ENCODE measurements around the gene DRAM1.

Gene DRAM1

DNA sequence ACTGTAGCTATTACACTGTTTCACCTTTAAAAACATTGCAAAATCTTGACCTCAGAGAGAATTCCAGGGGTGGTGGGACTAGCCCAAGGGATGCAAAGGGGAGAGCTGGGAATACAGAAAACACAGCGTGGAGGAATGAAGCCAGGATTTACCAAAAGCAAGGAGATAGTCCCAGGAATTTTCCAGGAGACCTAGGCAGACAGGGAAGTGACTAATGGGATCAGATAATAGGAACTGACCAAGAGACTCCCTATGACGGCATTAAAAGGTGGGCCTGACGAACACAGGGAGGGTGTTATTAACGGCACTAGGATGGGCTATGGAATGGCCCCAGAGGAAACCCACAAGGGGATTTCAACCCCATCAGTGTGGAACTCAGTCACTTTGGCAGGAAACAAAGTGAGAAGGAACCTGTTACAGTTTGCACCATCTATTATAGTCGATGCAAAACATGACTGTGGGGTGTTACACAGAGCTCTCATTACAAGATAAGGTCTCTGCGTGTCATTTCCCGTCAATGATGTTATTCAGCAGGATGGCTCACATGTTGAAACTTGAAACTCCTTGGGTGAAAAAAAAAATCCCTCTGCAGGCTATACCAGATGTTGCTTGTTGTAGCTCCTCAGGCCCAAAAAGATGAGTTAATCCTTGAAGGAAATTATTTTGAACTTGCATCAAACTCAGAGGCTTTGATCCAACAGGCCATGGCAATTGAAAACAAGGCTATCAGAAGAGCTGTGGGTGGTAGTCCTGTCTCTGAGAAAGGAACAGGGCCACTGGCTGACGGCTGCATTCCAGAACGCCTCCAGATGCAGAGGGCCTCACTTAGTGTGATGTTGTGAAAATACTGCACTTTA is 58.7 kb downstream of the DRAM1 start:
- in situ Hi-C loops (cut with HindIII; ENCODE audit: low sequenced_read_pairs) = no loop called here
- peak; percentile 86 for DNase-seq (ENCODE audit: low read depth, low spot score)
- TF ChIP-seq, protein P1, sequence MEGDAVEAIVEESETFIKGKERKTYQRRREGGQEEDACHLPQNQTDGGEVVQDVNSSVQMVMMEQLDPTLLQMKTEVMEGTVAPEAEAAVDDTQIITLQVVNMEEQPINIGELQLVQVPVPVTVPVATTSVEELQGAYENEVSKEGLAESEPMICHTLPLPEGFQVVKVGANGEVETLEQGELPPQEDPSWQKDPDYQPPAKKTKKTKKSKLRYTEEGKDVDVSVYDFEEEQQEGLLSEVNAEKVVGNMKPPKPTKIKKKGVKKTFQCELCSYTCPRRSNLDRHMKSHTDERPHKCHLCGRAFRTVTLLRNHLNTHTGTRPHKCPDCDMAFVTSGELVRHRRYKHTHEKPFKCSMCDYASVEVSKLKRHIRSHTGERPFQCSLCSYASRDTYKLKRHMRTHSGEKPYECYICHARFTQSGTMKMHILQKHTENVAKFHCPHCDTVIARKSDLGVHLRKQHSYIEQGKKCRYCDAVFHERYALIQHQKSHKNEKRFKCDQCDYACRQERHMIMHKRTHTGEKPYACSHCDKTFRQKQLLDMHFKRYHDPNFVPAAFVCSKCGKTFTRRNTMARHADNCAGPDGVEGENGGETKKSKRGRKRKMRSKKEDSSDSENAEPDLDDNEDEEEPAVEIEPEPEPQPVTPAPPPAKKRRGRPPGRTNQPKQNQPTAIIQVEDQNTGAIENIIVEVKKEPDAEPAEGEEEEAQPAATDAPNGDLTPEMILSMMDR (IDR thresholded peaks at IDR 0.05; ENCODE audit: low read depth, low read length) = no peak
- H3K4me3 ChIP-seq (ENCODE audit: low read depth, low read length) = no peak overlapping the region

DNA sequence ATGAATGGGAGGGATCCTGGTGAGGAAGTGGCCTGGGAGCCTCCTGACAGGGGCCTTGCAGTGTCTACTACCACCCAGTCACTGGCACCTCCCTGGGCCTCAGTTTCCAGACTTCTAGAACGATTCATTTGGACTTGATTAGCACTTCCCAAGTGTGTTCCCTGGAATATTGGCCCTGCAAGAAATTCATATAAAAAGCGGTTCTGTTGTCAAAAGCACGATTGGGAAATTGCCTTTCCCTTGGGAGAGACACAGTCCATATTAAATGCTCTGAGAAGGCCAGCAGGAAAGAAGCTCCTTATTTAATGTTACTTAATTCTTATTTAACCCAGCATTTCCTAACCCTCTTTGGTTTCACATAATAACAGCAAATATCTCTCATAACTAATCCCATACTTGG is 61.9 kb downstream of the DRAM1 start:
- in situ Hi-C loops (cut with HindIII; ENCODE audit: low sequenced_read_pairs) = no loop called here
- TF ChIP-seq, protein P1 (IDR thresholded peaks at IDR 0.05; ENCODE audit: low read depth, low read length) = no peak
- no peak for DNase-seq (ENCODE audit: low read depth, low spot score)
- H3K4me3 ChIP-seq (ENCODE audit: low read depth, low read length) = no peak overlapping the region

DNA sequence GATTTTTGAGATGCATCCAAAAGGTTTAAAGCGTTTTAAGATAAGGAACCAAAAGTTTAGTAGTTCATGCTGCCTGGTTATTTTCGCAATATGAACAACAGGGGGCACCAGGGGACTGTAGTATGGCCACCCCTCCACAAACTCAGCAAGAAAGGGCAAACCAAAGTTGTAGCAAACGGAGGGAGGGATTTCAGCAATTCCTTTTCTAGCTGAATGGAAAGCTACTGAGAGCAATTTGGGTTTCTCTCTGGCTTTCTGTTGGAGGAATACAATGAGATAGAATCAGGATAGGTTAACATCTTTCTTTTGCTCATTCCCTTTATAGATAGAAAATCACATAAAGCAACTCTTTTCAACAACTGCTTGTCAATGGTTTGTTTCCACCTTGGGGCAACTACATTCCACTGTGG is 62.5 kb downstream of the DRAM1 start:
- no peak overlapping the region for H3K4me3 ChIP-seq (ENCODE audit: low read depth, low read length)
- peak; percentile 76 for DNase-seq (ENCODE audit: low read depth, low spot score)
- in situ Hi-C loops (cut with HindIII; ENCODE audit: low sequenced_read_pairs) = no loop called here
- TF ChIP-seq, protein P1 (IDR thresholded peaks at IDR 0.05; ENCODE audit: low read depth, low read length) = peak; percentile 81

DNA sequence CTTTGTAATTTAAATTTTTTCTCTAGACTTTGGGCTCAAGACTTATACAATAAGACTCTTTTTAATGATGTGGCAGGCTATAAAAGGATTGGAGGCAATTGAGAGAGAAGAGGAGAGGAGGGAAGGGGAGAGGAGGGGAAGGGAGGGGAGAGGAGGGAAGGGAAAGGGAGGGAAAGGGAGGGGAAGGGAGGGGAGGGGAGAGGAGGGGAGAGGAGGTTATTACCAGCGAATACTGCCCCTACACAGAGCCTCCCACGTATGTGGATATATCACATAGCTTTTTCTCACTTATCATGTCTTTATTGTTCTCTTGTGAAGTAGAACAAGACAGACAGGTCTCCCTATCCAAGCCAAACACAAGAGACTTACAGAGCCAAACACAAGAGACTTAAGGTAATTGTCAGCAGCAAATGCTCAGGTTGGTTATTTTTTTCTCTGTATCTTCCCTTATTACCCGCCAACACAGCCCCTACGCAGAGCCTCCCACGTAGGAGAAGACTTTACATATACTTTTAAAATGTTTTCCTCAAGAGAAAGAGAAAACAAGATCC is 63.1 kb downstream of the DRAM1 start:
- DNase-seq (ENCODE audit: low read depth, low spot score) = no peak
- no peak overlapping the region for H3K4me3 ChIP-seq (ENCODE audit: low read depth, low read length)
- TF ChIP-seq, protein P1 (IDR thresholded peaks at IDR 0.05; ENCODE audit: low read depth, low read length) = no peak
- in situ Hi-C loops (cut with HindIII; ENCODE audit: low sequenced_read_pairs) = no loop called here

DNA sequence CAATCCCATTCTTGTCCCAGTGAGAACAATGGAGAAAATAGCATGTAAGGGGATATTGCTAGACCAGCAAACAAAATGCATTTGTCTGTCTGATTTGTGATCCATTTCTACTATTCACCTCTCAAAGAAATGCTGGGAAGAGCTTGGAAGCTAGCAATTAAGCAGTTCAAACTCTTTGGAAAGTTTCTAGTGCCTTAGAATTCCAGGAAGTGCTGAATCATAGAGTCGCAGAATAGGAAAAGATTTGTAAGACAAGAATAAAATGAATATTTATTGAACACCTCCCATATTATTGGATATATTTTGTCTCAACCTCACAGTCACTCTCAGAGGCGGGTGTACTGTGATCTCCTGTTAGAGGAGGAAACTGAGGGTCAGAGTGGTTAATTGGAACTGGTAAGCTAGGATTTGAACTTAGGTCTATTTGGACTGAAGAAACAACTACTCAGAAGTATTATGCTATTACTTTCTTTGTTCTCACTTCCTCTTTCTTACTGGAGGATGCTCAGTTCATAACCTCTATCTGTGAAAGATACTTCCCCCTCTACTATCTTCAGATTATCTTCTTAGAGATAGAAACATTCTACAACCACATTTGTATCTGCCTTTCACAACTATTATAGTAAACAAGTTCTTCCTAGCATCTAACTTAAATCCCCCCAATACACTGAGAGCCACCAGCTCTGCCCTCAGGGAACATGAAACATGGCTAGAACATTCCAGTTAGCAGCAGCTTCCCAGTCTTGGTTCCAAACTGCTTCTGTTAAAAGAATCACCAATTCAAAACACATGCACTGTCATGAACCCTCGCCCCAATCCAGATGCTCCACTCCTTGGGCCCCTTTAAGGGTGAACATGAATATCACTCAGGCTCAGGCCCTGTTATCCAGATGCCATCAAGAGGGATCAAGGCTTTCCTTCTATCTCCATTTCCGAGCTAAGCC is 64.2 kb downstream of the DRAM1 start:
- TF ChIP-seq, protein P1 (IDR thresholded peaks at IDR 0.05; ENCODE audit: low read depth, low read length) = no peak
- no peak overlapping the region for H3K4me3 ChIP-seq (ENCODE audit: low read depth, low read length)
- DNase-seq (ENCODE audit: low read depth, low spot score) = no peak
- in situ Hi-C loops (cut with HindIII; ENCODE audit: low sequenced_read_pairs) = no loop called here

DNA sequence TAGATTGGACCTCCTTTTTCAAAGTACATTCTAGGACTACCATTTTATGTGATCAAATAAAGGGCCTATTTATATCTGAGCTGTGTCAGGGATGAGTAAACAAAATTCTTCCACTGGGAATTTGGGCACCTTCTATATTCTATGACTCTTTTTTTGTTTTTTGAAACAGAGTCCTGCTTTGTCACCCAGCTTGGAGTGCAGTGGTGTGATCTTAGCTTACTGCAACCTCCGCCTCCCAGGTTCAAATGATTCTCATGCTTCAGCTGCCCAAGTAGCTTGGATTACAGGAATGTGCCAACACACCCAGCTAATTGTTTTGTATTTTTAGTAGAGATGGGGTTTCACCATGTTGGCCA is 64.8 kb downstream of the DRAM1 start:
- DNase-seq (ENCODE audit: low read depth, low spot score) = no peak
- TF ChIP-seq, protein P1 (IDR thresholded peaks at IDR 0.05; ENCODE audit: low read depth, low read length) = no peak
- in situ Hi-C loops (cut with HindIII; ENCODE audit: low sequenced_read_pairs) = no loop called here
- H3K4me3 ChIP-seq (ENCODE audit: low read depth, low read length) = no peak overlapping the region
